B cell (primary cell): Measurements from ENCODE around the gene ZNF689. TPM values are rescaled to one million over a fixed set of nuclear protein-coding genes. Genes with fewer than 3 reads are reported as not detected.
A peak's percentile ranks its signal among the peaks of the same experiment; 100 is the strongest.

ENCODE experiments used
- ATAC-seq: fragments of 200-7000 bp; cut with Tn5 transposase; one replicate; pipeline ENCODE4 v1.10.0; 2021; ENCODE audit warnings: low read depth, mild to moderate bottlenecking, moderate number of reproducible peaks, moderate library complexity
- CTCF ChIA-PET: fragments of 350-600 bp; sonication (Branson Sonifier 250); formaldehyde crosslinking; loops from one replicate; lab custom pipeline; 2021; ENCODE audit warnings: antibody characterized with exemption, inconsistent platforms; lab: Charles Lee
- POLR2A ChIA-PET: fragments of 350-600 bp; sonication (Branson Sonifier 250); formaldehyde crosslinking; loops from one replicate; lab custom pipeline; 2021; ENCODE audit warnings: antibody characterized with exemption; lab: Charles Lee
- DNase-seq: peaks from one replicate; pipeline ENCODE4 v3.0.0; 2013
- H2AFZ ChIP-seq: 2 replicates; pipeline ENCODE4 v1.6.1; 2012; ENCODE audit warnings: mild to moderate bottlenecking, low read depth, low read length; ENCODE audit not compliant: insufficient read depth, poor library complexity, severe bottlenecking
- H3K27ac ChIP-seq, 2 donors: 1 replicate in 1 of 2; 2 replicates in 1 of 2; pipeline ENCODE4 v1.5.1; 2012 to 2013; ENCODE audit warnings: low read length in 2 of 2, mild to moderate bottlenecking in 2 of 2, moderate library complexity in 1 of 2
- H3K27me3 ChIP-seq, 4 experiments: fragments of 200-600 bp in 1 of 4; sonication (generic) in 1 of 4; replicated peaks in 1 of 4; 1 replicate in 2 of 4; 2 replicates in 2 of 4; pipeline versions ENCODE4 v1.6.1 to v1.7.0; 2013 to 2016; ENCODE audit warnings: low read length in 3 of 4, mild to moderate bottlenecking in 2 of 4, mixed read lengths in 1 of 4, moderate library complexity in 1 of 4; ENCODE audit not compliant: insufficient read depth in 4 of 4, control insufficient read depth in 3 of 4; ENCODE audit errors: control extremely low read depth in 1 of 4
- H3K36me3 ChIP-seq, 2 experiments: replicated peaks in 1 of 2; 1 replicate in 1 of 2; 2 replicates in 1 of 2; pipeline versions ENCODE4 v1.6.1 to v1.7.1; 2013; ENCODE audit warnings: low read length in 1 of 2; ENCODE audit not compliant: insufficient read depth in 2 of 2, control insufficient read depth in 1 of 2; ENCODE audit errors: control extremely low read depth in 1 of 2, extremely low read depth in 1 of 2
- H3K4me1 ChIP-seq, 2 donors: fragments of 200-600 bp in 1 of 2; sonication (generic) in 1 of 2; 1 replicate in 1 of 2; 2 replicates in 1 of 2; pipeline versions ENCODE4 v1.5.1 to v1.6.1; 2013 to 2017; ENCODE audit warnings: low read length in 2 of 2; ENCODE audit not compliant: control insufficient read depth in 2 of 2, insufficient read depth in 2 of 2
- H3K4me2 ChIP-seq: replicated peaks from 2 replicates; pipeline ENCODE3; 2012; ENCODE audit warnings: mild to moderate bottlenecking, low read depth, low read length; ENCODE audit not compliant: poor library complexity, severe bottlenecking
- H3K4me3 ChIP-seq, 5 experiments: fragments of 200-600 bp in 1 of 5; sonication (generic) in 1 of 5; 1 replicate in 3 of 5; 2 replicates in 2 of 5; pipeline versions ENCODE4 v1.5.1 to v1.7.0; 2011 to 2016; ENCODE audit warnings: low read length in 4 of 5, mild to moderate bottlenecking in 4 of 5, low read depth in 2 of 5, control low read depth in 1 of 5, moderate library complexity in 1 of 5; ENCODE audit not compliant: insufficient read depth in 1 of 5; ENCODE audit errors: control extremely low read depth in 1 of 5, extremely low read depth in 1 of 5
- H3K79me2 ChIP-seq: fragments of 200-600 bp; sonication (generic); one replicate; pipeline ENCODE4 v1.6.0; 2016; ENCODE audit warnings: low read length; ENCODE audit not compliant: control insufficient read depth, insufficient read depth
- H3K9ac ChIP-seq: fragments of 200-600 bp; sonication (generic); 2 replicates; pipeline ENCODE4 v1.6.1; 2017; ENCODE audit warnings: mild to moderate bottlenecking, low read length, moderate library complexity
- H3K9me3 ChIP-seq, 3 donors: one replicate each; pipeline versions ENCODE4 v1.6.1 to v1.7.1; 2013; ENCODE audit warnings: low read length in 2 of 3; ENCODE audit not compliant: control insufficient read depth in 2 of 3, insufficient read depth in 1 of 3; ENCODE audit errors: control extremely low read depth in 1 of 3
- H4K20me1 ChIP-seq: 2 replicates; pipeline ENCODE4 v1.6.0; 2012; ENCODE audit warnings: mild to moderate bottlenecking, low read length; ENCODE audit not compliant: insufficient read depth, control insufficient read depth, poor library complexity, severe bottlenecking
- H3K27ac Mint-ChIP-seq: one replicate; pipeline ENCODE4 v1.8.0; 2021; ENCODE audit warnings: mixed read lengths
- H3K27me3 Mint-ChIP-seq: one replicate; pipeline ENCODE4 v1.8.0; 2021; ENCODE audit warnings: mixed read lengths
- H3K4me1 Mint-ChIP-seq: one replicate; pipeline ENCODE4 v1.8.0; 2021; ENCODE audit warnings: mixed read lengths
- H3K4me3 Mint-ChIP-seq: one replicate; pipeline ENCODE4 v1.8.0; 2021; ENCODE audit warnings: mixed read lengths
- H3K9me3 Mint-ChIP-seq: one replicate; pipeline ENCODE4 v1.8.0; 2022; ENCODE audit warnings: mixed read lengths; ENCODE audit not compliant: insufficient read depth
- CTCF ChIP-seq: fragments of 200-600 bp; IDR thresholded peaks from one replicate; pipeline ENCODE4 v1.8.0; 2022; ENCODE audit warnings: antibody characterized with exemption, mild to moderate bottlenecking
- EZH2 ChIP-seq: IDR thresholded peaks from 2 replicates; pipeline ENCODE4 v1.6.1; 2012; ENCODE audit warnings: borderline replicate concordance, low read depth, mild to moderate bottlenecking, moderate library complexity, low read length; ENCODE audit not compliant: insufficient read depth, poor library complexity, severe bottlenecking
- WGBS: methylation state at CpG from one replicate; pipeline ENCODE4 v1.1.5; 2013; ENCODE audit warnings: missing lambda C conversion rate; ENCODE audit not compliant: insufficient coverage; 5-methylcytosine and 5-hydroxymethylcytosine counted together
- intact Hi-C: fragments of 100-400 bp; cut with micrococcal nuclease; formaldehyde crosslinking; loops from one replicate; pipeline ENCODE4 v1.10.0; 2022
- polyA plus RNA-seq: library from polyadenylated mRNA; depleted of rRNA; stranded (reverse); fragments of >200 nt; gene quantifications from 2 replicates; pipeline ENCODE4 v1.2.3, GENCODE V29; 2012
- total RNA-seq, 2 donors: library from RNA; stranded (reverse); fragments of 120-200 nt in 1 of 2; gene quantifications; 1 replicate in 1 of 2; 2 replicates in 1 of 2; pipeline versions ENCODE4 v1.2.3 to v1.2.4, GENCODE V29; 2013 to 2022

The ZNF689 gene
- total and polyA plus RNA-seq, 2 donors (not counting 1 experiment from before 2014, with no cell fraction given) = 8.1 to 12.4 TPM

GRCh38 chr16:30609002-30609925, 925 bp downstream of the ZNF689 start:
- peak overlapping the region; percentile 96 for H3K27ac Mint-ChIP-seq
- peak overlapping the region; percentile 99 for H3K9ac ChIP-seq
- H4K20me1 ChIP-seq = no peaks in the 10 kb centered on the region
- no peaks in the 10 kb centered on the region for H3K9me3 Mint-ChIP-seq
- ATAC-seq (peak; percentile 23), DNase-seq (no peak)
- H3K79me2 ChIP-seq = peaks cover 18% of the 10 kb centered on the region
- peak overlapping the region; percentile 87 for H3K4me2 ChIP-seq
- intact Hi-C loops = no loop called here
- 10% methylated on average over 35 of the region's 40 CpGs for WGBS
- peaks cover 0 to 15% of the 10 kb centered on the region in 2 experiments for H3K36me3 ChIP-seq
- H3K9me3 ChIP-seq = no peaks in the 10 kb centered on the region
- H3K4me3 Mint-ChIP-seq = peak overlapping the region; percentile 98
- H3K27ac ChIP-seq = peak overlapping the region; percentile 82 to 96
- H2AFZ ChIP-seq = peak overlapping the region; percentile 96
- peaks cover 14 to 22% of the 10 kb centered on the region in 2 donors for H3K4me1 ChIP-seq
- TF ChIP-seq EZH2 (no peak), CTCF (no peak)
- H3K27me3 ChIP-seq = no peaks in the 10 kb centered on the region
- ChIA-PET CTCF (interaction anchor here (0.7 to 2.1 kb wide), 9 partner anchors 11 to 192 kb away, joined by 3 to 9 read pairs (median 6); partner anchors contain the start of genes DCTPP1, ZNF764 and ZNF785), POLR2A (interaction anchor here (0.7 to 1.6 kb wide), 9 partner anchors 11 to 191 kb away, joined by 3 to 6 read pairs (median 4); partner anchors contain the start of genes DCTPP1, ZNF747 and ZNF764)
- H3K27me3 Mint-ChIP-seq = no peaks in the 10 kb centered on the region
- peaks cover 19% of the 10 kb centered on the region for H3K4me1 Mint-ChIP-seq
- H3K4me3 ChIP-seq = peak overlapping the region; percentile 84 to 98 (median 91)
